ENCODE results near the gene NF1. TPM values are rescaled to one million over a fixed set of nuclear protein-coding genes. Genes with fewer than 3 reads are reported as not detected.
"Not testable (repeated sequence)": the region's sequence is repeated elsewhere in the genome, so short reads cannot be mapped to it uniquely, and the experiment has no call there.

NF1 gene
- total and polyA plus RNA-seq, 4 donors = 8.4 to 116 (median 25.5) TPM

DNA sequence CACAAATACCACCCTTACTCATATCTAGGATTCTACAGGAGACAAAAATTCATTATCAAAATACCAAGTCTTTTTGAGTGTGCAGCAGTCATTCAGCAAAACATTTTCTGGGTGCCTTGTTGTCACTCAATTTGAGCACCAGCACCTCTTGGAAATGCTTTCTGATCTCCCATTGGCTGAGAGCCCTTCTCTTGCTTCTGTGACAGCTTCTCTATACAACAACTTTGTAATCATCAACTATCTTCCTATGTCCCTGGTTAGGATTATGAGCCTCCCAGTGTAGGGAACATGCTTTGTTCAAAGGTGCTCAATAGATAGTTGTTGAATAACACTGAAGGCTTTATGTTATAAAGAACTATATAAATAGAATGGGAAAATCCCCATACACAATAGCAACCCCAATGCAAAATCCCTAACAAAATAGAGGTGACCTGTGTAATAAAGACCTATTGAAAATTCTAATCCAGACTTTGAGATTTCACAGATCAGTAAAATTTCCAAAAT, 286.4 kb downstream of the NF1 start:
- Histone ChIP-seq H3K27ac (ENCODE audit: low read depth in 1 of 2, low read length in 1 of 2) (no peak overlapping the region), H3K4me3 (no peak overlapping the region), H3K4me1 (ENCODE audit: control insufficient read depth in 5 of 5, insufficient read depth in 5 of 5, low read length in 5 of 5) (no peaks in the 10 kb centered on the region), H3K36me3 (ENCODE audit: control insufficient read depth in 4 of 4, insufficient read depth in 4 of 4, low read length in 4 of 4) (peaks cover 0 to 7% (median 3%) of the 10 kb centered on the region in 4 donors), H3K27me3 (ENCODE audit: control insufficient read depth in 3 of 3, insufficient read depth in 3 of 3, low read length in 2 of 3) (no peaks in the 10 kb centered on the region), H3K9ac (ENCODE audit: insufficient read depth in 1 of 2, low read length in 2 of 2) (no peak overlapping the region), H3K9me3 (ENCODE audit: control insufficient read depth in 4 of 4, insufficient read depth in 3 of 4, low read length in 3 of 4) (no peaks in the 10 kb centered on the region)
- TF ChIP-seq, protein P1, sequence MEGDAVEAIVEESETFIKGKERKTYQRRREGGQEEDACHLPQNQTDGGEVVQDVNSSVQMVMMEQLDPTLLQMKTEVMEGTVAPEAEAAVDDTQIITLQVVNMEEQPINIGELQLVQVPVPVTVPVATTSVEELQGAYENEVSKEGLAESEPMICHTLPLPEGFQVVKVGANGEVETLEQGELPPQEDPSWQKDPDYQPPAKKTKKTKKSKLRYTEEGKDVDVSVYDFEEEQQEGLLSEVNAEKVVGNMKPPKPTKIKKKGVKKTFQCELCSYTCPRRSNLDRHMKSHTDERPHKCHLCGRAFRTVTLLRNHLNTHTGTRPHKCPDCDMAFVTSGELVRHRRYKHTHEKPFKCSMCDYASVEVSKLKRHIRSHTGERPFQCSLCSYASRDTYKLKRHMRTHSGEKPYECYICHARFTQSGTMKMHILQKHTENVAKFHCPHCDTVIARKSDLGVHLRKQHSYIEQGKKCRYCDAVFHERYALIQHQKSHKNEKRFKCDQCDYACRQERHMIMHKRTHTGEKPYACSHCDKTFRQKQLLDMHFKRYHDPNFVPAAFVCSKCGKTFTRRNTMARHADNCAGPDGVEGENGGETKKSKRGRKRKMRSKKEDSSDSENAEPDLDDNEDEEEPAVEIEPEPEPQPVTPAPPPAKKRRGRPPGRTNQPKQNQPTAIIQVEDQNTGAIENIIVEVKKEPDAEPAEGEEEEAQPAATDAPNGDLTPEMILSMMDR (IDR thresholded peaks at IDR 0.05; ENCODE audit: control extremely low read depth, extremely low read depth) = no peak
- ATAC-seq (ENCODE audit: insufficient read depth, low FRiP score) (no peak), DNase-seq (no peak)

DNA sequence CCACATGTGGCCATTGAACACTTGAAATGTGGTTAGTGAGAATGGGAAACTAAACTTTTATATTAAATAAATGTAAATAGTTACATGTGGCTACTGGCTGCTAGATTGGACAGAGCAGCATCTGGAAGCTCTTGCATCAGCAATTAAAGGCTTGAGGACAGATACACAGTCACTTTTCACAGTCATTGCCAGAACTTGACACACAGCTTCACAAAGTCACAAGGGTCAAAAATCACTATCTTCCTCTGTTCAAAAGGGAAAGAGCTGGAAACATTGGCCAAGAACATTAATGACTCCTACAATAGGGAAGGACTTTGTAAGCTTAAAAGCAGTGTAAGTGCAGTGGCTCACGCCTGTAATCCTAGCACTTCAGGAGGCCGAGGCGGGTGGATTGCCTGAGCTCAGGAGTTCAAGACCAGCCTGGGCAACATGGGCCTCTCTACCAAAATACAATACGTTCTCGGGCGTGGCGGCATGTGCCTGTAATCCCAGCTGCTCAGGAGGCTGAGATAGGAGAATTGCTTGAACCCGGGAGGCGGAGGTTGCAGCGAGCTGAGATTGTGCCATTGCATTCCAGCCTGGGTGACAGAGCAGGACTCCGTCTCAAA, 288.0 kb downstream of the NF1 start:
- not testable (repeated sequence) for H3K4me3 ChIP-seq; DNase-seq; H3K36me3 ChIP-seq (ENCODE audit: control insufficient read depth in 4 of 4, insufficient read depth in 4 of 4, low read length in 4 of 4); H3K27ac ChIP-seq (ENCODE audit: low read depth in 1 of 2, low read length in 1 of 2); H3K9me3 ChIP-seq (ENCODE audit: control insufficient read depth in 4 of 4, insufficient read depth in 3 of 4, low read length in 3 of 4); ATAC-seq (ENCODE audit: insufficient read depth, low FRiP score); H3K27me3 ChIP-seq (ENCODE audit: control insufficient read depth in 3 of 3, insufficient read depth in 3 of 3, low read length in 2 of 3); H3K9ac ChIP-seq (ENCODE audit: insufficient read depth in 1 of 2, low read length in 2 of 2); H3K4me1 ChIP-seq (ENCODE audit: control insufficient read depth in 5 of 5, insufficient read depth in 5 of 5, low read length in 5 of 5)
- WGBS, 2 donors = 94 to 97% methylated on average over 10 to 11 of the region's 11 CpGs

DNA sequence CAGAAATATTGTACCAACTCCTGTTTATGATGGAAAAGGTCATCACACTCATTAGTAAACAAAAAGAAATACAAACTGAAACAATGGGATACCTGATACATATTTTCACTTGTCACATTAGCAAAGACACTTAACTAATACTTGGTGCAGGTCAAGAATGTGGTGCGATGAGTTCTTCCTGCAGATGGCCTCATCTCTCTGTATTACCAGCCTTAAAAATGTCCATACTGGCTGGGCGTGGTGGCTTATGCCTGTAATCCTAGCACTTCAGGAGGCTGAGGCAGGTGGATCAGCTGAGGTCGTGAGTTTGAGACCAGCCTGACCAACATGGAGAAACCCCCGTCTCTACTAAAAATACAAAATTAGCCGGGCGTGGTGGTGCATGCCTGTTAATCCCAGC, 288.7 kb downstream of the NF1 start:
- H3K9ac ChIP-seq (ENCODE audit: insufficient read depth in 1 of 2, low read length in 2 of 2); DNase-seq; H3K4me3 ChIP-seq; H3K36me3 ChIP-seq (ENCODE audit: control insufficient read depth in 4 of 4, insufficient read depth in 4 of 4, low read length in 4 of 4); H3K9me3 ChIP-seq (ENCODE audit: control insufficient read depth in 4 of 4, insufficient read depth in 3 of 4, low read length in 3 of 4); H3K27me3 ChIP-seq (ENCODE audit: control insufficient read depth in 3 of 3, insufficient read depth in 3 of 3, low read length in 2 of 3); H3K27ac ChIP-seq (ENCODE audit: low read depth in 1 of 2, low read length in 1 of 2); ATAC-seq (ENCODE audit: insufficient read depth, low FRiP score); H3K4me1 ChIP-seq (ENCODE audit: control insufficient read depth in 5 of 5, insufficient read depth in 5 of 5, low read length in 5 of 5): not testable (repeated sequence)
- WGBS, 2 donors = 95 to 96% methylated on average over 6 of the region's 6 CpGs

DNA sequence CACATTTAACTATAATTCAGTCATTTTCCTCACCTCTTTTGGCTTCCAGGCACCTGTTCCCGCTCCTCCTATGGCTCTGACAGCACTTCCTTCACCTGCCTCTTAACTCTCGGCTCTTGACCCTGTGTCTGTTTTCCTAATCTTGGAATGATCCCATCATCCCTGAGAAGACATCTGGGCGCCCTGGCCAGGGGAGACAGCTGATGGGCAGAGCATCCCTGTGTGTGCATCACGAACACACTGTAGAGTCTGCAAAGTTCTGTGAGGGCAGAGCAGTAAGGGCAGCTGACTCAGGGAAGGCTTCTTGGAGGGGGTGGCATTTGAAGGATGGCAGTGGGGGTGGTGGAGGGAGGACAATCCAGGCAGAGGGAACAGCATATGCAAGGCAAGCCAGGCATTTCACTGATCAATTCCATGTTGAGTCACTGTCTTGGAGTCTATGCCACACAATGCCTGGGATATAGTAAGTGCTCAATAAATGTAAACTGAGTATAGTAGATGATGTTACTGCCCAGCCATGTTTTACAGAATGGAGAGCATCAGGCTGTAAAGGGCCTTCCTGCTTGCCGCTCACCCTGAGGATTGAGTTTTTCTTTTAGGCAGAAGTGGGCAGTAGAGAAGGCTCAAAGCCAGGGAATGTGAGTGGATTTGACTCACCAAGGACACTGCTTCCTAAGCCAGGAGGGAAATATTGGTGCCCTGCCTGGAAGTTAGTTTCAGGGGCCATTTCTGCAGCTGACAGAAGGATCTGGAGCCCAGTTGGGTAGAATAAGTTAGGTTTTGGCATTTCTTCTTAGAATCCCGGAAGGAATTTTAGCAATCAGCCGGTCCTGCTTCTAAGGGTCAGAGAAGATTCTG, 290.9 kb downstream of the NF1 start:
- Histone ChIP-seq H3K9me3 (ENCODE audit: control insufficient read depth in 4 of 4, insufficient read depth in 3 of 4, low read length in 3 of 4) (no peaks in the 10 kb centered on the region), H3K4me3 (no peak overlapping the region), H3K27ac (ENCODE audit: low read depth in 1 of 2, low read length in 1 of 2) (no peak overlapping the region), H3K9ac (ENCODE audit: insufficient read depth in 1 of 2, low read length in 2 of 2) (no peak overlapping the region), H3K27me3 (ENCODE audit: control insufficient read depth in 3 of 3, insufficient read depth in 3 of 3, low read length in 2 of 3) (peaks cover 0 to 11% (median 2%) of the 10 kb centered on the region in 3 donors), H3K36me3 (ENCODE audit: control insufficient read depth in 4 of 4, insufficient read depth in 4 of 4, low read length in 4 of 4) (peaks cover 0 to 3% (median under 1%) of the 10 kb centered on the region in 4 donors), H3K4me1 (ENCODE audit: control insufficient read depth in 5 of 5, insufficient read depth in 5 of 5, low read length in 5 of 5) (no peaks in the 10 kb centered on the region)
- TF ChIP-seq, protein P1 (IDR thresholded peaks at IDR 0.05; ENCODE audit: control extremely low read depth, extremely low read depth) = no peak
- ATAC-seq (ENCODE audit: insufficient read depth, low FRiP score) (no peak), DNase-seq (no peak)
- WGBS, 2 donors = 91 to 92% methylated on average over 7 of the region's 7 CpGs

Measured in lung (tissue), 12 donors.